ENCODE results near the gene FLII.

DNA sequence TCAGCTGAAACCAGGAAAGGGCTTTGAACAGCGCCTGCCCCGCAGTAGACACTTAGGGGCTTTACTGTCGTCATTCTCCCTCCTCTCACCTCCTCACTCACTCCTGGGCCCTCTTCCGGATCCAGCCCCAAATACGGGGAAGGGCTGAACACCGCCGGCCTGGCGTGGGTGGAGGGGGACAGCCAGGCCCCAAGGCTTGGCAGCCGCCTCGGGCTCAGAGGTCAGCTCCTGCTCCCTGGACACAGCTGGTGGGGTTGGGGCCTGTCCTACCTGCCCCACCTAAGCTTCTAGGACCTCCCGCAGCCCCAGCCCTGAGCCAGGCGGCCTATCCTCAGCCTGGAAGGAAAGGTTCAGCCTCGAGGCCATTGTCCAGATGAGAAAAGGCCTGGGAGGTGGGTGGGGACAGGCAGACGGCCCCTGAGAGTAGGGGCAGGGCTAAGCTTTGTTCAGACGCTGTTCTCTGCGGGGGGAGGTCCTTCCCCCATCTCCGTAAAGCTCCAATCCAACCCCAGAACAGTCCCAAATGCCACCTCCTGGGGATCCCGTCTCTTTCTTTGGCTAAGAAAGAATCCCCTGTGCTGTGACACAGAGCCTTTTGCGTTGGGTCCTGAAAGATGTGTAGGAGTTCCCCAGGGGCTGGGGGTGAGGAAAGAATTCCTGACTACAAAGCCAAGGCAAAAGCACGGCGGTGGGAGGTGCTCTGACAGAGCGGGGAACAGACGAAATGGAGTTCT lies 34.0 kb downstream of the FLII start:
- TF ChIP-seq CTCF (conservative IDR thresholded peaks at IDR 0.05 in 1 of 2, IDR thresholded peaks at IDR 0.05 in 1 of 2; ENCODE audit: low read depth in 1 of 2, low read length in 2 of 2) = no peak
- TF ChIP-seq EZH2 (IDR thresholded peaks at IDR 0.05; ENCODE audit: low read length, missing control alignments) = no peak

Data from fibroblast of lung (primary cell).